ENCODE data around the gene GMPR2.
A peak's percentile ranks its signal among the peaks of the same experiment; 100 is the strongest.

GMPR2 gene

GRCh38 chr14:24268225-24268624, 35.5 kb downstream of the GMPR2 start:
- DNase-seq (ENCODE audit: low read depth) = no peak

DNA sequence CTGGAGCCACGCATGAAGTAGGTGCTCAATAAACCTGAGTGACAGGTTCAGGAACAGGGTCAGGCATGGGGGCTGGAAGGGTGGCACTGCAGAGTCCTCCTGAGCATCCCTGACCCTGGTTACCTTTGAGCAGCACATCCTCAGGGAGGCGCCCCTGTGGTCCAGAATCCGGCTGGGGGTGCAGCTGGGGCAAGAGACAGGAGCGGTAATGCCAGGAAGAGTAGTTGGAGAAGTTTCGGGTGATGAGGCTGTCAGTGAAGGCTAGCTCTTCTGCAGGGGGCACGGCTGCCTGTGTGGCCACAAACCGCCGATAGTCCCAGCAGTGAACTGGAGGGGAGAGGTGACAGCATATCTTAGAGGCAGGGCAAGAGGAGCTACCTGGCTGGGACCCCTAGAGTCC, 36.6 kb downstream of the GMPR2 start:
- no peak for DNase-seq (ENCODE audit: low read depth)

DNA sequence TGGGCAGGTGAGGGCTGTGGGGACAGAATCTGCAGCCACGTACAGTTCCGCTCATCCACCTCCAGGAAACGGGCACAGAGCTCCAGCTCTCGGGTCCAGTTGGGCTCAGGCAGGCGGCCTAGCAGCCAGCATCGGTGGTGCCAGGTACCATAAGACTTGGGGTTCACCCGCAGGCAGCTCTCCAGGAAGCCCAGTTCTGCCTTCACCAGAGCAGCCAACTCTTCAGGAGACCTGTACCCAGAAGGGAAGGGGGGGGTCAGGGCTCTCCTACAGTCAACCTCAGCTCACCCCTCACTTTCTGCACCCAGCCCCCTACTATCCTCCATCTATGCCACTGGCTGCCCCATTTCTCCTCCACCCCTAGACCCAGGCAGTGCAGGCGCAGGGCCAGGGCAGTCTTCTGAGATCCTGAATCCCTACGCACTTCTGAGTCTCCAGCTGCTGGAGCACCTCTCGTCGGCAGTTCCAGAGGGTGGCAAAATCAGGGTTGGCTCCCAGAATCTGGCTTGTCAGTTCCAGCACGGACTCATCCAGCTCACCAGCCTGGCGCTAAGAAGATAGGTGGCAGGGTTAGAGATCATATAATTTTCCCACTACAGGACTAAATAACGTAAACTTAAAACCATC, 37.3 kb downstream of the GMPR2 start:
- no peak for DNase-seq (ENCODE audit: low read depth)

DNA sequence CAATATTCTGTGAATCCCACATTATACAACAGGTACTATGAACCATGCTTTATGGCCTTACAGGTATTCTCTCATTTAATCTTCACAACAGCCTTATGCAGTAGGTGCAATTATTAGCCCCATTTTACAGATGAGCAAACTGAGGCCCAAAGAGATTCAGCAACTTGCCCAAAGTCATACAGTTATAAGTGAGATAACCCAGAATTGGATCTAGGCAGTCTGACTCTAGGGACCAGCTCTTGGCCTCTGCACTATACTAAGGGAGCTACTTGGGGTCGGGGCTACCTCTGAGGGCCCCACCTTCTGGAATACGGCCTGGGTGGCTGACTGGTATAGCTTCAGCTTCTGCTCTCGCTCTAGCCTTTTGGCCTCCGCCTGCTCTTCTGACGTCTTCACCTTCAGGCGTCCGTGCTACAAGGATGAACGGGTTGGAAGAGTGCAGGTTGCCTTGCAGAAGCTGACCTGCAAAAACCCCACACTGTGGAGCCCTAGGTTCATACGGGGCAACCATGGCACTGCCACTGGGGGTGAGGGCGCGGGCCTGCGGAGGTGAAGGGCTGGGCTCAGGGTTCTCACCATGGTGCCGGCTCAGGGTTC, 37.9 kb downstream of the GMPR2 start:
- DNase-seq (ENCODE audit: low read depth) = no peak

DNA sequence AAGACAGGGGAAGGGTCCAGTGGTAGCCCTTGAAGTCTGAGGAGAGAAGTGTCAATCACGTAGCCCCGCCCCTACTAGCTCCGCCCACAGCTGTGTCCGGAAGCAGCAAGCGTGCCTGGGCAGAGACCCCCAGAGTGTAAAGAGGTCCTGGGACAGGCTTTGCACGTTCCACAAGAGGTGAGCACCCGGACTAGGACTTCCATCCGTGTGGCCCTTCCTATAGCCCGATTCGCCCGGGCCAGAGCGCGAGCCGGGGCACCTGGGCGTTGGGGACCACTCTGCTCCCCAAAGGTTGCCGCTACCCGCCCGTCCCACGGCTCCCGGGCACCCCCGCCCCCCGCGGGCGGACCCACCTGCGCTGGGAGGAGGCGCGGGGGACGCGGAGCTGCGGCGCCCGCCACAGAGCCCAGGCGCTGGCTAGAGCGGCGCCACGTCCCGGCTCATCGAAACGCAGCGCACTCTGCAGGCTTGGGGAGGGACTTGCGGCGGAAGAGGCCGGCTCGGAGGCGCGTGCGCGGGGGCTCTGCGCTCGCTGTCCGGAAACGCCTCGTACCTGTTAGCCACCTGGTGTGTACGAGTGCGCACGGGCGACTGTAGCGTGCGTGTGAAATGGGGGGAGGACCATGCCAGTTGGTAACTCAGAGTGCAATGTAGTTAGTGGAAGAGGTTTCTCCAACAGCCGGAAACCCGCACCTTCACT, 38.6 kb downstream of the GMPR2 start, which contains the start of gene RABGGTA:
Gene RABGGTA (minus strand): TSS at position 464 of the 700 bp plus-strand sequence. CDS start 482 bp downstream, outside the sequence.
- DNase-seq (ENCODE audit: low read depth) = peak; percentile 82

GRCh38 chr14:24271834-24272263, 39.1 kb downstream of the GMPR2 start:
- DNase-seq (ENCODE audit: low read depth) = no peak

DNA sequence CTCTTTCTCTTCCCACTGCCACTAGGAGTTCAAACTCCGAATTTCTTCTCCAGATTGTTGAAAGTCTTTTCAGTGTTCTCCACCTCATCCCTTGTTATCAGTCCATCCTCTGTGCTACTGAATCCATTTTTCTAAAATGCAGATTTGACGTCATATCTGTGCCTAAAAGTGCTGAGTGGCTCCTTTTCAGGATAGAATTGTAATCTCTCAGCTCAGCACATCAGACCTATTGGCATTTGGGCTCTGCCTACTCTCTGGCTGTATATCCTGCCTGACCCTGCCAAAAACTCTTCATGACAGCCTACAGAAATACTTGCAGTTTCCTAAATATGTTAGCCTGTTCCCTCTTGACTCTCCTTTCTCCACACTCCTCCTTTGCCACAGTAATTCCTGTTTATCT, 39.7 kb downstream of the GMPR2 start:
- DNase-seq (ENCODE audit: low read depth) = no peak

DNA sequence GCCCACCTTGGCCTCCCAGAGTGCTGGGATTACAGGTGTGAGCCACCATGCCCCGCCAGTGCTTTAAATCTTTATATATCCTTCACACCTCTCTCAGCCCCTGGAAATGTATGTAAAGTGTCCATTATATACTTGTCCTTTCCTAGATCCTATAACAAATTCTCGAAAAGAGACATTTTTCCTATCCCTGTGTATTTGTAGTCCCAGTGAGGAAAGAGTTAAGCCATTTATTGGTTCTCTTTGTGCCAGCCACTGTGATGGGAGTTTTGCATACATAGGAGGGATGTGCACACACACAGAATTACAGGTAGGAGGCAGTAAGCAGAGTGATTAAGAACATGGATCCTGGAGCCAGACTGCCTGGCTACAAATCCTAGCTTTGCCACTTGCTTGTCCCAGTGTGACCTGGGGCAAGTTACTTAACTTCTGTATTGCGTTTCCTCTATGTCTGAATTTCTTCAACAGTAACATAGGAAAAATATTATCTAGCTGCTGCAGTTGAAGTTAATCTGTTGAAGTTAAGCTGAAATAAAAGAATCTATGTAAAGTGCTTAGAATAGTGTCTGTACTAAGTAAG, 40.8 kb downstream of the GMPR2 start:
- no peak for DNase-seq (ENCODE audit: low read depth)

DNA sequence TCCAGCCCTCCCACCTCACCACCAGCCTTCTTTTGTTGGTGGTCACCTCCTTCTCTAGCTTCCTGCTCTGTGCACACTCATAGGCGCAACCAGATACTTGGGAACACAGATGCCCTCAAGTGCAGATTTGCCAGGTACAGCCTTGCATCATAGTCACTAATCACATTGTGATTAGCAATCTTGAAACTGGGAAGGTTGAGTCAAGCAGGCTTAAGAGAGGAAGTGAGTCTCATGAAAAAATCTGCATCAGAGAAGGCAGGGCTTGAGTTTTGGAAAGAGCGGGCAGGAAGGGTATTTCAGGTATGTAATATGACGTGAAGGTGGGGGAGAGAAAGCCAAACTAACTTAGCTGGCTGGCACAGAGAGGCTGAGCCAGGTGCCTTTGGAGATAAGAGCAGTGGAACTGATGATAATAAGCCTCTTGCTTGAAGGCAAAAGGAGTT, 41.4 kb downstream of the GMPR2 start:
- DNase-seq (ENCODE audit: low read depth) = no peak

DNA sequence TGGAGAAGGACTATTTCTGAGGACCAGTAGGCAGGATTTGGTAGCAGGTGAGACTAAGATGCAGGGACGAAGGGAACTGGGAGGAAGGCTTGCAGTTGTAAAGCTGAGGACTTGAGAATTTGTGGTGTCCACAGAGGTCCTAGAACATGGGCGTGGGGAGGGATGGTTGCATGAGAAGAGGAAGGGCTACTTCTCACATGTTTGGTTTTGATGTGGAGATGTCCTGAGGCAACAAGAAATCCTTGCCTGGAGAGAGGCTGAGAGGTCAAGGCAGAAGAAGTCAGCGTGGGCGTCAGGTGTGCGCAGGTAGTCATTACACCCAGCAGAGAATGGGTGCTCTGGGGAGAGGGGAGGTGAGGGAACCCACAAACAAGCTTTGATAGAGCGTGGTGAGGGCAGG, 44.3 kb downstream of the GMPR2 start:
- no peak for DNase-seq (ENCODE audit: low read depth)

DNA sequence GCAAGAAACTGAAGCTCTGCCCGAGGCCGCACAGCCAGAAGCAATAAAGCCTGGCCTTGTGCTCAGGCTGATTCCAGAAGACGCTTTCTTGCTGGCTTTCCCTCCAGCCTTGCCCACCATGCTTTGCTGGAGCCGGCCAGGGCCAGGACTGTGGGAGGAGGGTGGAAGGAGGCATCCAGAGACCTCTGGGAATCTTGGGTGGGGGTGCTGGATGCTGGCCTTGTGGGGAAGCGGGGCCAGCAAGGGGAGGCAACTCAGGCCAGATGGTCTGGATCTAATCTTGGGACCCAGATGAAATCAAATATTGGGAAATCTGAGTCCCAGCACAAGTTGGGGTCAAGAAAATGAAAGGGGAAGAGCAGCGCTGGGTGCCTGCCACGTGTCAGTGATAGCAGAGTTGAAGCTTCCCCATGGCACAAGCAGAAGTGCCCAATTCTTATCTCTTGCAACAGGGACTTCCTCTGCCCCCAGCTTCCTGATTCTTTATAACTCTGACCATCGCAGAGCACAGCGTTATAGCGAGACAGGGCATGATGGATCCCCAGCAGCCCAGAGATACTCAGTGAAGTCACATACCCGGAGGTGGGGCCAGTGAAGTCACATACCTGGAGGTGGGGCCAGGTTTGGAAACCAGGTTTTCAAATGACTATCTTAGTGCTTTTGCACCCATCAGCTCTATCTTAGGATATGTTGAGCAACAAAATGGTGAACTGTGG, 45.0 kb downstream of the GMPR2 start:
- DNase-seq (ENCODE audit: low read depth) = no peak

GRCh38 chr14:24278424-24278823, 45.7 kb downstream of the GMPR2 start:
- DNase-seq (ENCODE audit: low read depth) = no peak

DNA sequence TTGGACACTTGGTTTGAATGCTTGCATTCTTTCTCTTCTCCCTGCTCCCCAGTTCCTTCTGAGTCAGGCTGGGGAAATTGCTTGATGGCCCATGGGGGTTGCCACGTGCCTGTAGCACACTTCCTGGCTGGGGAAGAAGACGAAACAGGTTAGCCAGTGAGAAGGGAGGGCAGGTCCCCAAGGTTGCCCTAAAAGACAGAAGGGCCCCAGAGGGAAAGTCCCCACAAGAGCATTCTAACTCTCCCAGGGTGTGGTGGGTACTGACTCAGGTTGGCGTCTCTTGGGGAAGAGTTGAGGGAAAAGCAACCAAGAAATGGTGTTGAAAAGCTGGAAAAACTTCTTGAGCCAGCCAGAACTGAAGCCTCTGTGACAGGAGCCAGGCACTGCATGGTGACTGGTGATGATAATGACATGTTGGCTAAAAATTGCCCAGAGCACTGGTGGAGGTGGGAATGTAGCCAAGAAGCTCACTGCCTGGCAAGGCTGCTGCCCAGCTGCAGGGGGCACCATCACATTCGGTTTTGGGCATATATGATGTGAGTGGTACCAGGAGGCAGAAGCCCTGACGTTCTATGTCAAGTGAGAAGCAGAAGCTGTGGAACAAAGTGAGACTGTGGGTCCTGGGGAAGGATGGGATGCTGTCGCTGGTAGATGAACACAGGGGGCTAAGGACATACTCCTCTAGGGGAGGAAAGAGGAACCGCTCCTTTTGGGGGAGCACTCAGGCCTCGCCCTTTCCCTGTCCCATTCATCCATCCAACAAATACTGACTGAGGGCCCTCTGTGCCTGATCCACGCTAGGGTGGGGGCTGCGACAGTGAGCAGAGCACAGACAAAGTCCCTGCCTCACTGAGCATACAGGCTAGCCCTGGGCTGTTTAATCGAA, 46.8 kb downstream of the GMPR2 start:
- no peak for DNase-seq (ENCODE audit: low read depth)

- no peak for DNase-seq (ENCODE audit: low read depth)
Measured at GRCh38 chr14:24280797-24281460, 48.2 kb downstream of the GMPR2 start.

GRCh38 chr14:24281636-24282035, 48.9 kb downstream of the GMPR2 start:
- no peak for DNase-seq (ENCODE audit: low read depth)

GRCh38 chr14:24282736-24283135, 50.0 kb downstream of the GMPR2 start:
- DNase-seq (ENCODE audit: low read depth) = no peak

DNA sequence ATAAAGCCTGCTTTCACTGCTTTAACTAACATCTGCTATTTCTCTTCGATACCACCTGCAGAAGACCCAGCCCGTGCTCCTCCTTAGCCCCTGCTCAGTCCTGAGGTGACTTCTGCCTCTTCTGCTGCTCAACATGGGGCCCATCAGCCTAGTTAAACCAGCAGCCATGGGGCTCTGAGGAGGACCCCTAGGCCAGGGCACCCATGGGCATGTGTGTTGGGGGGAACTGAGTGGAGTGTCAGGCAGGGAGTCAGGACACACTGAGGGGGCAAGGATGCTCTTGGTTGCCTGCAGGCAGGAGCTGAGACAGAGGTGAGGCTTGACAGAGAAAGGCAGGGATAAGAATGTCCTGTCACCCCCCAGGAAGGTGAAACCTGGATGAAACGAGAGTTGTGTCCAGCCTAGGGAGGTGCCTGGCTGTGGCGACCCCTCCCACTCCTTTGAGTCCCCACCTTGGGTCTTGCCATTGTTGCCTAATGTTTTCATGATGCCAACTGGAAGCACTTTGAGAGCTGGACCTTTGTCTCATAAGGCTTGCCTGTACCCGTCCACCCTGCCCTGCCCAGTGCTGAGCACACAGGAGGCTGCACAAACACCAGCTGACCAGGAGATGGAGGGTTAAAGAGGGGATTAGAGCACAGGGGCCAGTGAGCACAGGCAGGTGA, 51.2 kb downstream of the GMPR2 start:
- DNase-seq (ENCODE audit: low read depth) = no peak

GRCh38 chr14:24284501-24285035, 51.8 kb downstream of the GMPR2 start:
- no peak for DNase-seq (ENCODE audit: low read depth)

DNA sequence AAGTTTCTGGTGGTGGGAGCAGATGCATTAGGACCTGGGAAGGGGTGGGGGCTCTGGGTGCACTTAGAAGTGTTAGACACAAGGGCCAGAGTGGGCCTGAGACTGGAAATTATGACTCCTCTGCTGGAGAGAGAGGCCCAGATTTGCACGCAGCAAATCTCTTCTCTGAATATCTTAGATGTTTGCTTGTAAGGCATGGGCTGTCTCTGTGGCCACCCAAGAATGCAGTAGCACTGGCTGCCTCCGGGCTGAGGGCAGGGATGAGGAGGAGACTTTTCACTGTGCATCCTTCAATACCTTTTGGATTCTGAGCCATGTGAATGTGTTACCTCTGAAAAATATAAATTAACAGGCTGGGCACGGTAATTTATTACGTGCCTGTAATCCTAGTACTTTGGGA, 52.6 kb downstream of the GMPR2 start:
- DNase-seq (ENCODE audit: low read depth) = no peak

DNA sequence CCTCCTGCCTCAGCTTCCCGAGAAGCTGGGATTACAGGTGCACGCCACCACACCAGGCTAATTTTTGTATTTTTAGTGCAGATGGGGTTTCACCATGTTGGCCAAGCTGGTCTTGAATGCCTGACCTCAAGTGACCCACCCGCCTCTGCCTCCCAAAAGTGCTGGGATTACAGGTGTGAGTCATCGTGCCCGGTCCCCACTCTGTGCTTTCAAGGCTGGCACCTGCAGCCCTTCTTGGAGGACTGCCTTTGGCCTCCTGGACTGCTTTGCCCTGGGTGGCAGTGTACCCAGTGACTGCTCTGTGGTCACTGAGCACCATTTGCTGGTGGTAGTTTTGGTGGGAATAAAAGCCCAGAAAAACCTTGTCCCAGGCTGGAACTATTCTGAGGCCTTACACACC, 54.3 kb downstream of the GMPR2 start:
- DNase-seq (ENCODE audit: low read depth) = no peak

All from stimulated activated CD8-positive, alpha-beta memory T cell treated with anti-CD3 and anti-CD28 coated beads, Interleukin-12 subunit alpha, Interleukin-12 subunit beta, amount 100 ng/mL, for 1 hour (primary cell).